IMR-90 (cell line): ENCODE results near the gene HEXIM1. TPM values are rescaled to one million over a fixed set of nuclear protein-coding genes. Genes with fewer than 3 reads are reported as not detected.

Source experiments
- ATAC-seq: fragments of 200-7000 bp; cut with Tn5 transposase; 2 replicates; pipeline ENCODE4 v1.9.1; 2020; ENCODE audit warnings: low read depth, mild to moderate bottlenecking, moderate library complexity
- BruUV-seq: library from RNA; stranded (reverse); fragments of 400-500 nt; replicated peaks from 2 replicates; lab custom pipeline; 2021; lab: Mats Ljungman, UMichigan
- CTCF ChIA-PET: fragments of 300-600 bp; formaldehyde crosslinking; extraction: SDS; loops from one replicate; lab custom pipeline; 2021; ENCODE audit warnings: antibody characterized with exemption; lab: Yijun Ruan, JAX
- POLR2A ChIA-PET: fragments of 300-600 bp; sonication (Branson Sonifier 250); formaldehyde crosslinking; loops from one replicate; lab custom pipeline; 2022; ENCODE audit warnings: antibody characterized with exemption; ENCODE audit not compliant: unreplicated experiment; lab: Charles Lee
- DNase-seq: peaks from one replicate; pipeline ENCODE4 v3.0.0; 2013
- H2AFZ ChIP-seq: replicated peaks from 2 replicates; pipeline ENCODE3; 2013; ENCODE audit warnings: low read length, mild to moderate bottlenecking; ENCODE audit not compliant: poor library complexity
- H2AK5ac ChIP-seq: 2 replicates; pipeline ENCODE4 v1.6.1; 2013; ENCODE audit warnings: low read depth, low read length, inconsistent platforms
- H2AK9ac ChIP-seq: replicated peaks from 2 replicates; pipeline ENCODE3; 2013; ENCODE audit warnings: mild to moderate bottlenecking, low read depth, low read length, moderate library complexity; ENCODE audit not compliant: poor library complexity
- H2BK120ac ChIP-seq: 2 replicates; pipeline ENCODE4 v1.6.1; 2013; ENCODE audit warnings: low read depth, low read length, inconsistent platforms
- H2BK15ac ChIP-seq: 3 replicates; pipeline ENCODE4 v1.6.1; 2013; ENCODE audit warnings: low read depth, low read length, inconsistent platforms
- H2BK20ac ChIP-seq: 2 replicates; pipeline ENCODE4 v1.6.1; 2013; ENCODE audit warnings: low read depth, mild to moderate bottlenecking, inconsistent platforms, low read length, moderate library complexity
- H2BK5ac ChIP-seq: 2 replicates; pipeline ENCODE4 v1.6.1; 2013; ENCODE audit warnings: mild to moderate bottlenecking, low read depth, low read length, inconsistent platforms; ENCODE audit not compliant: poor library complexity, severe bottlenecking
- H3K14ac ChIP-seq: replicated peaks from 2 replicates; pipeline ENCODE4 v1.6.1; 2013; ENCODE audit warnings: low read depth, low read length, inconsistent platforms
- H3K18ac ChIP-seq: 2 replicates; pipeline ENCODE4 v1.6.1; 2013; ENCODE audit warnings: low read depth, low read length, control low read depth
- H3K23ac ChIP-seq: 2 replicates; pipeline ENCODE4 v1.6.1; 2013; ENCODE audit warnings: low read depth, low read length, inconsistent platforms
- H3K27ac ChIP-seq: 2 replicates; pipeline ENCODE4 v1.5.1; 2013; ENCODE audit warnings: mild to moderate bottlenecking, control low read depth, low read length; ENCODE audit not compliant: insufficient read depth
- H3K27me3 ChIP-seq: 2 replicates; pipeline ENCODE4 v1.6.1; 2013; ENCODE audit warnings: low read length; ENCODE audit not compliant: control insufficient read depth, insufficient read depth
- H3K36me3 ChIP-seq: 2 replicates; pipeline ENCODE4 v1.6.1; 2013; ENCODE audit warnings: low read length, mixed read lengths; ENCODE audit not compliant: control insufficient read depth, insufficient read depth
- H3K4ac ChIP-seq: 2 replicates; pipeline ENCODE4 v1.6.1; 2013; ENCODE audit warnings: low read depth, low read length, inconsistent platforms
- H3K4me1 ChIP-seq: 2 replicates; pipeline ENCODE4 v1.6.1; 2013; ENCODE audit warnings: low read length, mixed read lengths; ENCODE audit not compliant: control insufficient read depth, insufficient read depth
- H3K4me2 ChIP-seq: 2 replicates; pipeline ENCODE4 v1.6.1; 2013; ENCODE audit warnings: low read depth, mild to moderate bottlenecking, control low read depth, low read length, moderate library complexity
- H3K4me3 ChIP-seq: 2 replicates; pipeline ENCODE4 v1.5.1; 2013; ENCODE audit warnings: low read depth, mild to moderate bottlenecking, control low read depth, low read length, moderate library complexity; ENCODE audit not compliant: insufficient read depth
- H3K56ac ChIP-seq: 2 replicates; pipeline ENCODE4 v1.6.1; 2013; ENCODE audit warnings: low read length, inconsistent platforms; ENCODE audit not compliant: insufficient read depth; ENCODE audit errors: extremely low read depth
- H3K79me1 ChIP-seq, 2 experiments: 2 replicates each; pipeline ENCODE4 v1.6.1; 2013; ENCODE audit warnings: low read length in 2 of 2, inconsistent platforms in 1 of 2, low read depth in 1 of 2
- H3K9ac ChIP-seq: 2 replicates; pipeline ENCODE4 v1.6.1; 2013; ENCODE audit warnings: low read depth, low read length, control low read depth
- H3K9me1 ChIP-seq: 2 replicates; pipeline ENCODE4 v1.6.1; 2013; ENCODE audit warnings: low read length, inconsistent platforms; ENCODE audit not compliant: insufficient read depth
- H3K9me3 ChIP-seq: 2 replicates; pipeline ENCODE4 v1.6.1; 2013; ENCODE audit warnings: low read length; ENCODE audit not compliant: control insufficient read depth, insufficient read depth
- H4K20me1 ChIP-seq: 2 replicates; pipeline ENCODE4 v1.6.1; 2013; ENCODE audit warnings: low read length, inconsistent platforms; ENCODE audit not compliant: insufficient read depth
- H4K5ac ChIP-seq: 2 replicates; pipeline ENCODE4 v1.6.1; 2013; ENCODE audit warnings: mild to moderate bottlenecking, low read depth, low read length, control low read depth
- H4K8ac ChIP-seq, 2 experiments: 2 replicates each; pipeline ENCODE4 v1.6.1; 2013; ENCODE audit warnings: low read depth in 2 of 2, low read length in 2 of 2, control low read depth in 1 of 2, inconsistent platforms in 1 of 2
- H4K91ac ChIP-seq: 2 replicates; pipeline ENCODE4 v1.6.1; 2013; ENCODE audit warnings: low read depth, low read length, inconsistent platforms; ENCODE audit not compliant: insufficient read depth
- BHLHE40 ChIP-seq: fragments of 150-350 bp; IDR thresholded peaks from 2 replicates; pipeline ENCODE4 v1.6.1; 2016; ENCODE audit warnings: mild to moderate bottlenecking, low read depth, low read length
- CEBPB ChIP-seq: IDR thresholded peaks from 2 replicates; pipeline ENCODE4 v1.6.1; 2012; ENCODE audit warnings: low read depth, low read length, improper control_type of control experiment
- CHD1 ChIP-seq: IDR thresholded peaks from 2 replicates; pipeline ENCODE4 v1.6.1; 2012; ENCODE audit warnings: low read depth, low read length, improper control_type of control experiment
- CTCF ChIP-seq: conservative IDR thresholded peaks from 2 replicates; pipeline ENCODE4 v1.5.1; 2012; ENCODE audit warnings: mild to moderate bottlenecking, low read depth, low read length, improper control_type of control experiment
- FOS ChIP-seq: fragments of 150-350 bp; IDR thresholded peaks from 2 replicates; pipeline ENCODE4 v1.6.1; 2016; ENCODE audit warnings: low read depth, low read length
- MAFK ChIP-seq: IDR thresholded peaks from 2 replicates; pipeline ENCODE4 v1.6.1; 2012; ENCODE audit warnings: low read depth, low read length, improper control_type of control experiment
- MAZ ChIP-seq: IDR thresholded peaks from 2 replicates; pipeline ENCODE4 v1.6.1; 2012; ENCODE audit warnings: low read depth, mild to moderate bottlenecking, low read length, improper control_type of control experiment, moderate library complexity, borderline replicate concordance
- MXI1 ChIP-seq: IDR thresholded peaks from 2 replicates; pipeline ENCODE4 v1.6.1; 2012; ENCODE audit warnings: low read depth, mild to moderate bottlenecking, low read length, moderate library complexity, borderline replicate concordance
- POLR2A ChIP-seq: IDR thresholded peaks from 2 replicates; pipeline ENCODE4 v1.6.1; 2012; ENCODE audit warnings: mild to moderate bottlenecking, low read depth, low read length
- RAD21 ChIP-seq: IDR thresholded peaks from 2 replicates; pipeline ENCODE4 v1.6.1; 2012; ENCODE audit warnings: low read length, improper control_type of control experiment
- RCOR1 ChIP-seq: IDR thresholded peaks from 2 replicates; pipeline ENCODE4 v1.6.1; 2012; ENCODE audit warnings: mild to moderate bottlenecking, low read length, improper control_type of control experiment; ENCODE audit not compliant: insufficient replicate concordance
- USF2 ChIP-seq: fragments of 150-350 bp; IDR thresholded peaks from 2 replicates; pipeline ENCODE4 v1.6.1; 2017; ENCODE audit warnings: mild to moderate bottlenecking, antibody characterized with exemption, low read length, low read depth
- WGBS, 2 experiments: methylation state at CpG; one replicate each; pipeline versions ENCODE4 v1.1.5 to v1.1.7; 2013; ENCODE audit warnings: missing lambda C conversion rate in 2 of 2; ENCODE audit not compliant: insufficient read length in 1 of 2; ENCODE audit errors: extremely low coverage in 2 of 2; 5-methylcytosine and 5-hydroxymethylcytosine counted together
- dilution Hi-C: fragments of 300-500 bp; cut with HindIII; formaldehyde crosslinking; loops from one replicate; pipeline ENCODE4 v1.14.3; 2018; ENCODE audit warnings: low sequenced_read_pairs; ENCODE audit not compliant: unreplicated experiment
- in situ Hi-C: fragments of 300-500 bp; cut with MboI; formaldehyde crosslinking; loops from 3 replicates; pipeline ENCODE4 v1.14.3; 2019; ENCODE audit warnings: low sequenced_read_pairs, inconsistent platforms, mixed read lengths
- intact Hi-C: fragments of 100-400 bp; cut with micrococcal nuclease; formaldehyde crosslinking; loops from 2 replicates; pipeline ENCODE4 v1.10.0; 2022
- polyA plus RNA-seq, 3 experiments: library from polyadenylated mRNA; depleted of rRNA; stranded (reverse); fragments of >200 nt; gene quantifications; 2 replicates each; pipeline ENCODE4 v1.2.3, GENCODE V29; 2012; ENCODE audit warnings: low replicate concordance in 1 of 3
- total RNA-seq: library from RNA; depleted of rRNA; stranded (reverse); fragments of >200 nt; gene quantifications from 2 replicates; pipeline ENCODE4 v1.2.3, GENCODE V29; 2012

The HEXIM1 gene
- total and polyA plus RNA-seq, 2 of the 4 experiments (the other 2 are of a cell fraction) = 5.9 to 14.5 TPM

GRCh38 chr17:45144199-45145034, 3.9 kb upstream of the HEXIM1 start (continued):
- no peak for TF ChIP-seq USF2
- no peak for TF ChIP-seq BHLHE40

- peaks cover 14% of the 10 kb centered on the region for H3K9me1 ChIP-seq
- no TSS peak for BruUV-seq
- TF ChIP-seq FOS (no peak), POLR2A (no peak), BHLHE40 (no peak), CTCF (no peak), CEBPB (no peak), MXI1 (no peak), MAZ (no peak), USF2 (no peak), RAD21 (no peak), MAFK (no peak), RCOR1 (no peak), CHD1 (no peak)
Observed at GRCh38 chr17:45145035-45145389, 3.3 kb upstream of the HEXIM1 start.

More at GRCh38 chr17:45145035-45145389, 3.3 kb upstream of the HEXIM1 start:
- H2AK9ac ChIP-seq = peak overlapping the region; percentile 82
- no peak overlapping the region; the same call in 2 of the 3 replicates for H2BK15ac ChIP-seq
- H3K18ac ChIP-seq = no peak overlapping the region
- H3K23ac ChIP-seq = peak overlapping the region; percentile 16; the same call in 1 of the 2 replicates
- H3K4me3 ChIP-seq = no peak overlapping the region
- peaks cover 14% of the 10 kb centered on the region for H3K4me1 ChIP-seq
- no peak overlapping the region for H3K4me2 ChIP-seq
- peak overlapping the region; percentile 70 for H2BK120ac ChIP-seq
- intact Hi-C loops = no loop called here
- DNase-seq (no peak), ATAC-seq (no peak)
- H2BK5ac ChIP-seq = peak overlapping the region; percentile 90
- H2AFZ ChIP-seq = peak overlapping the region; percentile 95
- POLR2A ChIA-PET = interaction anchor here (0.6 kb wide), 1 partner anchor 230 kb away, joined by 3 read pairs; no protein-coding TSS in a partner anchor
- peak overlapping the region; percentile 37 for H4K91ac ChIP-seq
- dilution Hi-C loops = no loop called here
- H3K36me3 ChIP-seq = 0 out of 2 replicates have a peak, but pooled peaks cover 2% of the 10 kb centered on the region
- peak overlapping the region; percentile 42; the same call in 1 of the 2 replicates for H4K5ac ChIP-seq
- peak overlapping the region; percentile 50 to 82; a peak in 3 of 4 replicates for H4K8ac ChIP-seq
- H3K27ac ChIP-seq = peak overlapping the region; percentile 98; the same call in 1 of the 2 replicates
- H3K27me3 ChIP-seq = no peaks in the 10 kb centered on the region
- H2BK20ac ChIP-seq = peak overlapping the region; percentile 16; the same call in 1 of the 2 replicates
- H3K79me1 ChIP-seq = peaks cover 0 to 34% of the 10 kb centered on the region in 2 experiments; a peak in 2 of 4 replicates
- H3K56ac ChIP-seq = no peak overlapping the region
- peak overlapping the region; percentile 40; the same call in 1 of the 2 replicates for H3K14ac ChIP-seq
- H3K9me3 ChIP-seq = no peaks in the 10 kb centered on the region
- H3K9ac ChIP-seq = no peak overlapping the region
- CTCF ChIA-PET = interaction anchor here (1.8 to 2.1 kb wide), 2 partner anchors 10 to 53 kb away, joined by 4 to 10 read pairs; partner anchors contain the start of gene ACBD4
- in situ Hi-C loops = no loop called here
- 85% methylated on average over 5 of the region's 8 CpGs; no CpG with 5 or more reads in 1 of the 2 experiments for WGBS, 2 experiments
- H4K20me1 ChIP-seq = peaks cover 17% of the 10 kb centered on the region
- peak overlapping the region; percentile 96 for H2AK5ac ChIP-seq
- H3K4ac ChIP-seq = peak overlapping the region; percentile 74
